HepG2 (cell line): ENCODE measurements around the gene SYNGR2. TPM values are rescaled to one million over a fixed set of nuclear protein-coding genes. Genes with fewer than 3 reads are reported as not detected.
A peak's percentile ranks its signal among the peaks of the same experiment; 100 is the strongest.

Experiments
- ATAC-seq: fragments of 200-7000 bp; cut with Tn5 transposase; 3 replicates; pipeline ENCODE4 v1.9.1; 2020; ENCODE audit warnings: mild to moderate bottlenecking, moderate library complexity
- BruUV-seq: library from RNA; stranded (reverse); fragments of 400-500 nt; replicated peaks from 2 replicates; lab custom pipeline; 2021; lab: Mats Ljungman, UMichigan
- CTCF ChIA-PET: fragments of 300-600 bp; formaldehyde crosslinking; extraction: SDS; loops from one replicate; lab custom pipeline; 2021; ENCODE audit warnings: low total read pairs, inconsistent platforms, low intra/inter-chr PET ratio; lab: Yijun Ruan, JAX
- POLR2A ChIA-PET: fragments of 350-600 bp; sonication (Branson Sonifier 250); formaldehyde crosslinking; loops from one replicate; lab custom pipeline; 2020; ENCODE audit warnings: antibody characterized with exemption, inconsistent platforms; lab: Yijun Ruan, JAX
- DNase-seq: peaks from one replicate; pipeline ENCODE4 v3.0.0-alpha.2; 2015; ENCODE audit warnings: low spot score
- FAIRE-seq: peaks from 3 replicates; lab custom pipeline; 2011; peaks lifted over from hg19 to GRCh38; lab: Jason Lieb, UNC
- H2AFZ ChIP-seq: one replicate; pipeline ENCODE4 v1.6.1; 2011; ENCODE audit warnings: low read length, inconsistent platforms
- H3K27ac ChIP-seq: fragments of 300-600 bp; 3 replicates; pipeline ENCODE4 v1.8.0; 2011; ENCODE audit warnings: mixed run types, mild to moderate bottlenecking, mixed read lengths, low read length, inconsistent platforms; ENCODE audit not compliant: insufficient read depth; ENCODE audit errors: extremely low read length
- H3K27me3 ChIP-seq, 2 experiments: fragments of 200-600 bp in 1 of 2; 2 replicates in 1 of 2; 3 replicates in 1 of 2; pipeline versions ENCODE4 v1.6.0 to v1.8.0; 2011; ENCODE audit warnings: low read length in 2 of 2, mild to moderate bottlenecking in 2 of 2, moderate library complexity in 2 of 2, inconsistent platforms in 1 of 2; ENCODE audit not compliant: insufficient read depth in 2 of 2, control insufficient read depth in 1 of 2
- H3K36me3 ChIP-seq, 2 experiments: fragments of 200-600 bp in 1 of 2; replicated peaks in 1 of 2; 2 replicates in 1 of 2; 3 replicates in 1 of 2; pipeline versions ENCODE4 v1.5.1 to v1.8.0; 2011; ENCODE audit warnings: low read length in 2 of 2, inconsistent platforms in 1 of 2; ENCODE audit not compliant: insufficient read depth in 2 of 2, control insufficient read depth in 1 of 2
- H3K4me1 ChIP-seq: 2 replicates; pipeline ENCODE4 v1.5.1; 2012; ENCODE audit warnings: low read length, inconsistent platforms; ENCODE audit not compliant: insufficient read depth
- H3K4me2 ChIP-seq: 2 replicates; pipeline ENCODE4 v1.6.0; 2011; ENCODE audit warnings: low read depth, low read length, inconsistent platforms
- H3K4me3 ChIP-seq, 3 experiments: fragments of 200-600 bp in 1 of 3; sonication (generic), shearing (Covaris generic) in 1 of 3; replicated peaks in 1 of 3; 2 replicates each; pipeline ENCODE4 v1.5.1; 2011 to 2016; ENCODE audit warnings: low read length in 3 of 3, inconsistent platforms in 2 of 3, low read depth in 2 of 3, mild to moderate bottlenecking in 2 of 3, control low read depth in 1 of 3, mixed read lengths in 1 of 3; ENCODE audit not compliant: insufficient read depth in 1 of 3
- H3K79me2 ChIP-seq: one replicate; pipeline ENCODE4 v1.6.1; 2011; ENCODE audit warnings: low read length, inconsistent platforms; ENCODE audit not compliant: insufficient read depth
- H3K9ac ChIP-seq: 2 replicates; pipeline ENCODE4 v1.6.0; 2011; ENCODE audit warnings: mild to moderate bottlenecking, low read depth, low read length, inconsistent platforms; ENCODE audit not compliant: insufficient read depth
- H3K9me3 ChIP-seq: 2 replicates; pipeline ENCODE4 v1.5.1; 2012; ENCODE audit warnings: mild to moderate bottlenecking, low read length
- H4K20me1 ChIP-seq: 2 replicates; pipeline ENCODE4 v1.6.0; 2011; ENCODE audit warnings: inconsistent platforms, mild to moderate bottlenecking, low read length, moderate library complexity; ENCODE audit not compliant: insufficient read depth
- AFF4 ChIP-seq: sonication (generic); formaldehyde crosslinking; IDR thresholded peaks from 2 replicates; pipeline ENCODE4 v1.4.0; 2020; ENCODE audit warnings: missing genetic modification reagents
- AGO1 ChIP-seq: fragments of 200-400 bp; formaldehyde crosslinking; IDR thresholded peaks from 2 replicates; pipeline ENCODE4 v1.6.1; 2017; ENCODE audit warnings: mild to moderate bottlenecking, low read depth, low read length, moderate library complexity; ENCODE audit not compliant: poor library complexity, severe bottlenecking
- HNF1B ChIP-seq: sonication (generic); formaldehyde crosslinking; IDR thresholded peaks from 2 replicates; pipeline ENCODE4 v1.5.1; 2020; ENCODE audit warnings: mild to moderate bottlenecking, moderate library complexity, missing genetic modification reagents
- HNRNPLL ChIP-seq: fragments of 200-400 bp; formaldehyde crosslinking; IDR thresholded peaks from 2 replicates; pipeline ENCODE4 v1.6.1; 2017; ENCODE audit warnings: mild to moderate bottlenecking, low read depth, low read length; ENCODE audit not compliant: poor library complexity, severe bottlenecking
- RBFOX2 ChIP-seq: fragments of 200-400 bp; formaldehyde crosslinking; IDR thresholded peaks from 2 replicates; pipeline ENCODE4 v1.6.1; 2017; ENCODE audit warnings: low read depth, mild to moderate bottlenecking, low read length
- THAP7 ChIP-seq: sonication (generic); formaldehyde crosslinking; IDR thresholded peaks from 2 replicates; pipeline ENCODE4 v1.8.1; 2023; ENCODE audit warnings: mild to moderate bottlenecking, missing genetic modification reagents
- ZNF232 ChIP-seq: sonication (generic); formaldehyde crosslinking; IDR thresholded peaks from 2 replicates; pipeline ENCODE4 v1.4.0; 2020; ENCODE audit warnings: missing genetic modification reagents, borderline replicate concordance
- ZNF431 ChIP-seq: sonication (generic); formaldehyde crosslinking; IDR thresholded peaks from 2 replicates; pipeline ENCODE4 v1.9.0; 2022; ENCODE audit warnings: missing genetic modification reagents, low read depth, mild to moderate bottlenecking, borderline replicate concordance
- WGBS: methylation state at CpG from one replicate; pipeline ENCODE4 v1.1.6; 2017; ENCODE audit warnings: low lambda C conversion rate; 5-methylcytosine and 5-hydroxymethylcytosine counted together
- in situ Hi-C: cut with HindIII; loops from 2 replicates; pipeline ENCODE4 v1.10.0; 2017; ENCODE audit warnings: low pct_unique_long_range_greater_than_20kb; ENCODE audit not compliant: extremely low pct_ligation_motif_present
- intact Hi-C: fragments of 100-400 bp; cut with micrococcal nuclease; formaldehyde crosslinking; loops from one replicate; pipeline ENCODE4 v1.10.0; 2022; ENCODE audit not compliant: unreplicated experiment
- polyA plus RNA-seq, 8 experiments: library from polyadenylated mRNA; depleted of rRNA in 3 of 8; stranded (reverse) in 7 of 8; unstranded in 1 of 8; fragments of >200 nt; fragmentation: Illumina TruSeq in 4 of 8; extraction: Trizol in 4 of 8; gene quantifications; 2 replicates each; pipeline versions ENCODE4 v1.2.1 to v1.2.3, GENCODE V29; 2011 to 2016; ENCODE audit warnings: low read depth in 4 of 8, missing spikeins in 1 of 8, mixed read lengths in 1 of 8; ENCODE audit not compliant: insufficient read depth in 1 of 8
- total RNA-seq, 5 experiments: library from RNA; depleted of rRNA; stranded (reverse); fragments of >200 nt; fragmentation: Illumina TruSeq; extraction: Trizol; gene quantifications; 2 replicates each; pipeline ENCODE4 v1.2.3, GENCODE V29; 2016; ENCODE audit warnings: low read depth in 1 of 5
- TF ChIP-seq, protein P1 (sequence below): IDR thresholded peaks from 2 replicates; pipeline ENCODE4 v1.4.0; 2020; ENCODE audit warnings: mild to moderate bottlenecking, missing genetic modification reagents

Gene SYNGR2
- total and polyA plus RNA-seq, 2 of the 13 experiments (the other 11 are each of a cell fraction or from before 2014, with no cell fraction given): 46.7 to 170 TPM

DNA sequence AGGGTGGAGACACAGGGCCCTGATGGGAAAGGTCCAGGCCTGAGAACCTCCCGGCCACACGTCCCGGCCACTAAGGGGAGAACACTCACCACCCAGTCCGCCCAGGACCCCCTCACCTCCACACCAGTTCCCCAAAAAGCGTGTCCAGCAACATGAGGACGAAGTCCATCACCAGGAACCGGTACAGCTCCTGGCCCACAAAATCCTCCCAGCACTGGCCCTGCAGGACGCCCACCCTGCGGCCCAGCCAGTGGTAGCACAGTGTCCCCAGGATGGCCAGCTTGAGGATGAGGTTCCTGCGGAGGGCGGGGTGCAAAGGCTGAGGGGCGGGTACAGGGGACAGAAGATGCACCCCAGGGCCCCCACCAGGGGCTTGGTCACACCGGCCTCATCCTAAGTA lies 47.8 kb upstream of the SYNGR2 start (continued):
- TF ChIP-seq, protein P1, sequence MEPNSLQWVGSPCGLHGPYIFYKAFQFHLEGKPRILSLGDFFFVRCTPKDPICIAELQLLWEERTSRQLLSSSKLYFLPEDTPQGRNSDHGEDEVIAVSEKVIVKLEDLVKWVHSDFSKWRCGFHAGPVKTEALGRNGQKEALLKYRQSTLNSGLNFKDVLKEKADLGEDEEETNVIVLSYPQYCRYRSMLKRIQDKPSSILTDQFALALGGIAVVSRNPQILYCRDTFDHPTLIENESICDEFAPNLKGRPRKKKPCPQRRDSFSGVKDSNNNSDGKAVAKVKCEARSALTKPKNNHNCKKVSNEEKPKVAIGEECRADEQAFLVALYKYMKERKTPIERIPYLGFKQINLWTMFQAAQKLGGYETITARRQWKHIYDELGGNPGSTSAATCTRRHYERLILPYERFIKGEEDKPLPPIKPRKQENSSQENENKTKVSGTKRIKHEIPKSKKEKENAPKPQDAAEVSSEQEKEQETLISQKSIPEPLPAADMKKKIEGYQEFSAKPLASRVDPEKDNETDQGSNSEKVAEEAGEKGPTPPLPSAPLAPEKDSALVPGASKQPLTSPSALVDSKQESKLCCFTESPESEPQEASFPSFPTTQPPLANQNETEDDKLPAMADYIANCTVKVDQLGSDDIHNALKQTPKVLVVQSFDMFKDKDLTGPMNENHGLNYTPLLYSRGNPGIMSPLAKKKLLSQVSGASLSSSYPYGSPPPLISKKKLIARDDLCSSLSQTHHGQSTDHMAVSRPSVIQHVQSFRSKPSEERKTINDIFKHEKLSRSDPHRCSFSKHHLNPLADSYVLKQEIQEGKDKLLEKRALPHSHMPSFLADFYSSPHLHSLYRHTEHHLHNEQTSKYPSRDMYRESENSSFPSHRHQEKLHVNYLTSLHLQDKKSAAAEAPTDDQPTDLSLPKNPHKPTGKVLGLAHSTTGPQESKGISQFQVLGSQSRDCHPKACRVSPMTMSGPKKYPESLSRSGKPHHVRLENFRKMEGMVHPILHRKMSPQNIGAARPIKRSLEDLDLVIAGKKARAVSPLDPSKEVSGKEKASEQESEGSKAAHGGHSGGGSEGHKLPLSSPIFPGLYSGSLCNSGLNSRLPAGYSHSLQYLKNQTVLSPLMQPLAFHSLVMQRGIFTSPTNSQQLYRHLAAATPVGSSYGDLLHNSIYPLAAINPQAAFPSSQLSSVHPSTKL: no peak
- no peak for TF ChIP-seq AFF4

DNA sequence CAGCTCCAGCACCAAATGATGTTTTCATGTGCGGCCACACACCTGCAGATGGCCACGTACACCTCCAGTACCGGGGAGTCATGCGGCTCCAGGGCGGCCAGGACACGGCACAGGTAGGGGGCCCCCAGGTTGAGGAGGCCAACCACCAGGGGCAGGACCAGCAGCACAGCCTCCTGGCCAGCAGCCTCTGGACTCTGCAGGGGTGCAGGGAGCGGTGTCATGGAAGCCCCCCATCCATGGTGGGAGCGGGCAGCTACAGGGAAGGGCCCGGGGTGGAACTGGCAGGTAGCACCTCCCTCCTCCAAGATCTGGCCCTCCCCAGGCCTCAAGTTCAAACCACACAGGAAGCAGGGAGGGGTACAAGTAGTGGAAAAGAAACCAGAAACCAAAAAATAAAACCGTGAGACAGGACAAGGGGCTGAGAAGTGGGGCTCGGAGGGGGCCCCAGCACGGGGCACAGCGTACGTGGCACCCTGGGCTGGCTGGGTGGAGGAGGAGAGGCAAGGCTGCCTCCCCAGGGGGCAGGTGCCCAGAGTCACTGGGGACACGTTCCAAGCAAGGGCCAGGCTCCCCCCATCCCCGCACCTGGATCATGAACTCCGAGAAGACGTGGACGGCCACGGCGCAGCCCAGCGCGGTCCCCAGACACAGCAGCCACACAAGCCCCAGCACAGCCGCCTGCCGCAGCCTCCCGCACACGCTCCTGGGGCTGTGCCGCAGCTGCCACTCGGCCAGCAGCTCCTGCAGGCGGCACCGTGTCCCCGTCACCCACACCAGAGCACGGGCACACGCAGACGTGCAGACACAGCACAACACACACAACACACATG lies 47.2 kb upstream of the SYNGR2 start:
- no peak overlapping the region for H2AFZ ChIP-seq
- no peak overlapping the region for H3K4me2 ChIP-seq
- intact Hi-C loops: no loop called here
- no peak overlapping the region for H3K27ac ChIP-seq
- H3K79me2 ChIP-seq: peaks cover 4% of the 10 kb centered on the region
- DNase-seq (no peak), FAIRE-seq (no peak), ATAC-seq (no peak)
- peaks cover 16% of the 10 kb centered on the region; the same call in 1 of the 2 replicates for H4K20me1 ChIP-seq
- CTCF ChIA-PET: no interaction called here
- 96% methylated on average over 17 of the region's 35 CpGs for WGBS
- no peak overlapping the region for H3K4me3 ChIP-seq
- H3K4me1 ChIP-seq: peaks cover 33% of the 10 kb centered on the region
- no peaks in the 10 kb centered on the region for H3K27me3 ChIP-seq
- no peak overlapping the region for H3K9ac ChIP-seq
- in situ Hi-C loops: no loop called here
- no TSS peak for BruUV-seq
- H3K36me3 ChIP-seq: peaks cover 41 to 54% of the 10 kb centered on the region in 2 experiments; a peak in 4 of 5 replicates
- POLR2A ChIA-PET: no interaction called here
- no peaks in the 10 kb centered on the region for H3K9me3 ChIP-seq
- TF ChIP-seq HNF1B (no peak), ZNF232 (no peak), AGO1 (no peak), THAP7 (CRISPR knock-in tag) (no peak), HNRNPLL (peak; percentile 18), ZNF431 (CRISPR knock-in tag) (no peak), RBFOX2 (peak; percentile 67)
